Measurements from ENCODE around the gene PAPSS2.
"Not testable (repeated sequence)": the region's sequence is repeated elsewhere in the genome, so short reads cannot be mapped to it uniquely, and the experiment has no call there.

DNA sequence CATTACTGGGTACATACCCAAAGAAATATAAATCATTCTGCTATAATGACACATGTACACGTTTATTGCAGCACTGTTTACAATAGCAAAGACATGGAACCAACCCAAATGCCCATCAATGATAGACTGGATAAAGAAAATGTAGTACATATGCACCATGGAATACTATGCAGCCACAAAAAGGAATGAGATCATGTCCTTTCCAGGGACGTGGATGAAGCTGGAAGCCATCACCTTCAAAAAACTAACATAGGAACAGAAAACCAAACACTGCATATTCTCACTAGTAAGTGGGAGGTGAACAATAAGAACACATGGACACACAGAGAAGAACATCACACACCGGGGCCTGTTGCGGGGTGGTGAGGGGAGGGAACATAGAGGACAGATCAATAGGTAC, 88.6 kb downstream of the PAPSS2 start:
- TF ChIP-seq, protein P1, sequence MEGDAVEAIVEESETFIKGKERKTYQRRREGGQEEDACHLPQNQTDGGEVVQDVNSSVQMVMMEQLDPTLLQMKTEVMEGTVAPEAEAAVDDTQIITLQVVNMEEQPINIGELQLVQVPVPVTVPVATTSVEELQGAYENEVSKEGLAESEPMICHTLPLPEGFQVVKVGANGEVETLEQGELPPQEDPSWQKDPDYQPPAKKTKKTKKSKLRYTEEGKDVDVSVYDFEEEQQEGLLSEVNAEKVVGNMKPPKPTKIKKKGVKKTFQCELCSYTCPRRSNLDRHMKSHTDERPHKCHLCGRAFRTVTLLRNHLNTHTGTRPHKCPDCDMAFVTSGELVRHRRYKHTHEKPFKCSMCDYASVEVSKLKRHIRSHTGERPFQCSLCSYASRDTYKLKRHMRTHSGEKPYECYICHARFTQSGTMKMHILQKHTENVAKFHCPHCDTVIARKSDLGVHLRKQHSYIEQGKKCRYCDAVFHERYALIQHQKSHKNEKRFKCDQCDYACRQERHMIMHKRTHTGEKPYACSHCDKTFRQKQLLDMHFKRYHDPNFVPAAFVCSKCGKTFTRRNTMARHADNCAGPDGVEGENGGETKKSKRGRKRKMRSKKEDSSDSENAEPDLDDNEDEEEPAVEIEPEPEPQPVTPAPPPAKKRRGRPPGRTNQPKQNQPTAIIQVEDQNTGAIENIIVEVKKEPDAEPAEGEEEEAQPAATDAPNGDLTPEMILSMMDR (IDR thresholded peaks at IDR 0.05): not testable (repeated sequence)
- not testable (repeated sequence) for TF ChIP-seq POLR2A, POLR2AphosphoS5 (IDR thresholded peaks at IDR 0.05)
